Measurements from ENCODE around the gene DNM2. TPM values are rescaled to one million over a fixed set of nuclear protein-coding genes. Genes with fewer than 3 reads are reported as not detected.
A peak's percentile ranks its signal among the peaks of the same experiment; 100 is the strongest.
"Not testable (repeated sequence)": the region's sequence is repeated elsewhere in the genome, so short reads cannot be mapped to it uniquely, and the experiment has no call there.

The DNM2 gene
- total RNA-seq, 1 experiment from 2014 or later: 125 TPM

DNA sequence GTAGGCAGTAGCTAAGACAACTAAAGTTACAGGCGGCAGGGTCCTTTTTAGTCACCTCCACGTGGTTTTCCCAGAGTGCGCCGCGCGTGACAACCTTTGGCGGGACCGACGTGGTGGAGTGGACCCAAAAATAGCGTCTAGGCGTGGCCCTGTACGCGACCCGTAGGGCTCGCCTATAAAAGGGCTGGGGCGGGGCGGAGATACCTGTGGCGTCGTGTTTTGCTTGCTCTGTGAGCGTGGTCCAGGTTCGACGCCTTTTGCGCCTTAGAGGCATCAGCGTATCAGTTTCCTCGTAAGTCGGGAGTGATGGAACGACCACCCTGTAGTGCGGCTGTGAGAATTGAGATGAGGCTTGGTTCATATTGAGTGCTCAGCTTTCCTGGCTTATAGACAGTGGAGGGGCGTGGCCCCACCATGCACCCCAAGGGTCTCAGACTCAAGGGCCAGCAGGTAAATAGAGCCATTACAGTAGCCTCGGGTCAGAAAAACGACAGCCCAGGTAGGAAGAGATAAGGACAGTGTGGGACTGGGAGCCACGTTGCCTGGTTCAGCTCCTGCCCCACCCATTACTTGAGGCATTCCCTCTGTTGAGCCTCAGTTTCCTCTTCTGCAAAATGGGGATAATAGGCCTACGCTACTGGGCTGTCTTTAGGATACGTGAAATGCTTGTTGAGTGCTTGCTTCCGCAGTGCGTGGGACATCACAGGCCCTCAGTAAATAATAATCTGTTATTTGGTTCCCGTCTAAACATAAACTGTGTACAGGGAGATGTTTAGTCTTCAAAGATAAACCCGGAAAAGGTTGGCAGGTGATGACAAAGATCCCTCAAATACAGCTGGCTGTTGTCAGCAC, 118.8 kb downstream of the DNM2 start:
- ATAC-seq: no peak
- intact Hi-C loops (cut with micrococcal nuclease; ENCODE audit: unreplicated experiment) (no loop called here), in situ Hi-C loops (cut with HindIII; ENCODE audit: low pct_unique_long_range_greater_than_20kb, low sequenced_read_pairs) (no loop called here)
- Histone ChIP-seq H3K27me3 (ENCODE audit: control insufficient read depth, insufficient read depth, low read length) (no peaks in the 10 kb centered on the region), H3K9me3 (ENCODE audit: control insufficient read depth, insufficient read depth, low read depth, low read length) (peaks cover 3% of the 10 kb centered on the region; the same call in 1 of the 2 replicates), H3K36me3 (ENCODE audit: control insufficient read depth, insufficient read depth, low read length) (no peaks in the 10 kb centered on the region), H3K27ac (ENCODE audit: low read length) (peak overlapping the region; percentile 91), H3K4me1 (ENCODE audit: control insufficient read depth, insufficient read depth, low read length) (no peaks in the 10 kb centered on the region; the same call in 1 of the 2 replicates), H3K4me3 (ENCODE audit: low read depth in 2 of 2, low read length in 2 of 2) (peak overlapping the region; percentile 58 to 61)
- CTCF ChIA-PET: interaction anchor here (0.5 to 2.4 kb wide), 4 partner anchors 21 to 70 kb away, joined by 3 to 16 read pairs (median 6); no protein-coding TSS in a partner anchor
- BruUV-seq (replicated peaks): no TSS peak
- DNase-seq (ENCODE audit: low read depth, low spot score): no peak
- TF ChIP-seq TCF7L2 (IDR thresholded peaks at IDR 0.05; ENCODE audit: low read depth, low read length): peak; percentile 73
- TF ChIP-seq, protein P1, sequence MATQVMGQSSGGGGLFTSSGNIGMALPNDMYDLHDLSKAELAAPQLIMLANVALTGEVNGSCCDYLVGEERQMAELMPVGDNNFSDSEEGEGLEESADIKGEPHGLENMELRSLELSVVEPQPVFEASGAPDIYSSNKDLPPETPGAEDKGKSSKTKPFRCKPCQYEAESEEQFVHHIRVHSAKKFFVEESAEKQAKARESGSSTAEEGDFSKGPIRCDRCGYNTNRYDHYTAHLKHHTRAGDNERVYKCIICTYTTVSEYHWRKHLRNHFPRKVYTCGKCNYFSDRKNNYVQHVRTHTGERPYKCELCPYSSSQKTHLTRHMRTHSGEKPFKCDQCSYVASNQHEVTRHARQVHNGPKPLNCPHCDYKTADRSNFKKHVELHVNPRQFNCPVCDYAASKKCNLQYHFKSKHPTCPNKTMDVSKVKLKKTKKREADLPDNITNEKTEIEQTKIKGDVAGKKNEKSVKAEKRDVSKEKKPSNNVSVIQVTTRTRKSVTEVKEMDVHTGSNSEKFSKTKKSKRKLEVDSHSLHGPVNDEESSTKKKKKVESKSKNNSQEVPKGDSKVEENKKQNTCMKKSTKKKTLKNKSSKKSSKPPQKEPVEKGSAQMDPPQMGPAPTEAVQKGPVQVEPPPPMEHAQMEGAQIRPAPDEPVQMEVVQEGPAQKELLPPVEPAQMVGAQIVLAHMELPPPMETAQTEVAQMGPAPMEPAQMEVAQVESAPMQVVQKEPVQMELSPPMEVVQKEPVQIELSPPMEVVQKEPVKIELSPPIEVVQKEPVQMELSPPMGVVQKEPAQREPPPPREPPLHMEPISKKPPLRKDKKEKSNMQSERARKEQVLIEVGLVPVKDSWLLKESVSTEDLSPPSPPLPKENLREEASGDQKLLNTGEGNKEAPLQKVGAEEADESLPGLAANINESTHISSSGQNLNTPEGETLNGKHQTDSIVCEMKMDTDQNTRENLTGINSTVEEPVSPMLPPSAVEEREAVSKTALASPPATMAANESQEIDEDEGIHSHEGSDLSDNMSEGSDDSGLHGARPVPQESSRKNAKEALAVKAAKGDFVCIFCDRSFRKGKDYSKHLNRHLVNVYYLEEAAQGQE (IDR thresholded peaks at IDR 0.05; ENCODE audit: insufficient read depth in 1 of 2, low read depth in 2 of 2, low read length in 1 of 2): no peak
- POLR2A ChIA-PET: interaction anchor here (1.4 kb wide), 1 partner anchor 22 kb away, joined by 5 read pairs; no protein-coding TSS in a partner anchor

DNA sequence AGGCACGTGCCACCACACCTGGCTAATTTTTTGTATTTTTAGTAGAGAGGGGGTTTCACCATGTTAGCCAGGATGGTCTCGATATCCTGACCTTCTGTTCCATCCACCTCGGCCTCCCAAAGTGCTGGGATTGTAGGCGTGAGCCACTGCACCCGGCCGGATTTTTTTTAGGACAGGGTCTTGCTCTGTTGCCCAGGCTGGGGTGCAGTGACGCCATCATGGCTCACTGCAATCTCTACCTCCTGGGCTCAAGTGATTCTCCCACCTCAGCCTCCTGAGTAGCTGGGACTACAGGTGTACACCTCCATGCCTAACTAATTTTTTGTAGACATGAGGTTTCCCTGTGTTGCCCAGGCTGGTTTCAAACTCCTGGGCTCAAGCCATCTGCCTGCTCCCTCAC, 119.8 kb downstream of the DNM2 start:
- H3K27ac ChIP-seq (ENCODE audit: low read length); POLR2A ChIA-PET; CTCF ChIA-PET; intact Hi-C loops (cut with micrococcal nuclease; ENCODE audit: unreplicated experiment); ATAC-seq; in situ Hi-C loops (cut with HindIII; ENCODE audit: low pct_unique_long_range_greater_than_20kb, low sequenced_read_pairs); H3K4me1 ChIP-seq (ENCODE audit: control insufficient read depth, insufficient read depth, low read length); BruUV-seq (replicated peaks); H3K9me3 ChIP-seq (ENCODE audit: control insufficient read depth, insufficient read depth, low read depth, low read length); DNase-seq (ENCODE audit: low read depth, low spot score); H3K27me3 ChIP-seq (ENCODE audit: control insufficient read depth, insufficient read depth, low read length); H3K36me3 ChIP-seq (ENCODE audit: control insufficient read depth, insufficient read depth, low read length); H3K4me3 ChIP-seq (ENCODE audit: low read depth in 2 of 2, low read length in 2 of 2): not testable (repeated sequence)

DNA sequence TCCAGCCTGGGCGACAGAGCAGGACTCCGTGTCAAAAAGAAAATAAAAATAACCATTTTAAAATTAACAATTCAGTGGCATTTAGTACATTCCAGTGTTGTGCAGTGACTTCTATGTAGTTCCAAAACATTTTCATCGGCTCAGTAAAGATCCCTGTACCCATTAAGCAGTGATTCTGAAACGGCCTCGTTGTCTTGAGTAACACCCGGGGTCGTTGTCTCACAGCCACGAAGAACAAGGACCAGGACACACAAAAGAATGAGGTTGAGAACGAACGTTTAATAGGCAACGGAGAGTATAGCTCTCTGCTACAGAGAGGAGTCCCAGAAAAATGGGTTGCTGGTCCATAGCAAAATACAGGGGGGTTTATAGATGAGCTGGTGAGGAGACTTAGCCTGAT, 120.5 kb downstream of the DNM2 start:
- intact Hi-C loops (cut with micrococcal nuclease; ENCODE audit: unreplicated experiment): no loop called here
- ChIA-PET POLR2A (no interaction called here), CTCF (no interaction called here)
- no peak for ATAC-seq
- no peak for DNase-seq (ENCODE audit: low read depth, low spot score)
- Histone ChIP-seq H3K9me3 (ENCODE audit: control insufficient read depth, insufficient read depth, low read depth, low read length) (peaks cover 3% of the 10 kb centered on the region; the same call in 1 of the 2 replicates), H3K27ac (ENCODE audit: low read length) (no peak overlapping the region), H3K36me3 (ENCODE audit: control insufficient read depth, insufficient read depth, low read length) (no peaks in the 10 kb centered on the region), H3K4me3 (ENCODE audit: low read depth in 2 of 2, low read length in 2 of 2) (no peak overlapping the region), H3K27me3 (ENCODE audit: control insufficient read depth, insufficient read depth, low read length) (no peaks in the 10 kb centered on the region), H3K4me1 (ENCODE audit: control insufficient read depth, insufficient read depth, low read length) (no peaks in the 10 kb centered on the region; the same call in 1 of the 2 replicates)
- BruUV-seq (replicated peaks): no TSS peak
- in situ Hi-C loops (cut with HindIII; ENCODE audit: low pct_unique_long_range_greater_than_20kb, low sequenced_read_pairs): no loop called here
- TF ChIP-seq, protein P1 (IDR thresholded peaks at IDR 0.05; ENCODE audit: insufficient read depth in 1 of 2, low read depth in 2 of 2, low read length in 1 of 2): no peak
- TF ChIP-seq SIN3A (IDR thresholded peaks at IDR 0.05; ENCODE audit: borderline replicate concordance, insufficient read depth, low read depth, low read length): no peak
- TF ChIP-seq, protein P2, sequence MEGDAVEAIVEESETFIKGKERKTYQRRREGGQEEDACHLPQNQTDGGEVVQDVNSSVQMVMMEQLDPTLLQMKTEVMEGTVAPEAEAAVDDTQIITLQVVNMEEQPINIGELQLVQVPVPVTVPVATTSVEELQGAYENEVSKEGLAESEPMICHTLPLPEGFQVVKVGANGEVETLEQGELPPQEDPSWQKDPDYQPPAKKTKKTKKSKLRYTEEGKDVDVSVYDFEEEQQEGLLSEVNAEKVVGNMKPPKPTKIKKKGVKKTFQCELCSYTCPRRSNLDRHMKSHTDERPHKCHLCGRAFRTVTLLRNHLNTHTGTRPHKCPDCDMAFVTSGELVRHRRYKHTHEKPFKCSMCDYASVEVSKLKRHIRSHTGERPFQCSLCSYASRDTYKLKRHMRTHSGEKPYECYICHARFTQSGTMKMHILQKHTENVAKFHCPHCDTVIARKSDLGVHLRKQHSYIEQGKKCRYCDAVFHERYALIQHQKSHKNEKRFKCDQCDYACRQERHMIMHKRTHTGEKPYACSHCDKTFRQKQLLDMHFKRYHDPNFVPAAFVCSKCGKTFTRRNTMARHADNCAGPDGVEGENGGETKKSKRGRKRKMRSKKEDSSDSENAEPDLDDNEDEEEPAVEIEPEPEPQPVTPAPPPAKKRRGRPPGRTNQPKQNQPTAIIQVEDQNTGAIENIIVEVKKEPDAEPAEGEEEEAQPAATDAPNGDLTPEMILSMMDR (IDR thresholded peaks at IDR 0.05): no peak
- no peak for TF ChIP-seq TCF7L2 (IDR thresholded peaks at IDR 0.05; ENCODE audit: low read depth, low read length)
- TF ChIP-seq POLR2AphosphoS5 (IDR thresholded peaks at IDR 0.05; ENCODE audit: low read depth, low read length): no peak
